ENCODE results near the gene DPYD.

DNA sequence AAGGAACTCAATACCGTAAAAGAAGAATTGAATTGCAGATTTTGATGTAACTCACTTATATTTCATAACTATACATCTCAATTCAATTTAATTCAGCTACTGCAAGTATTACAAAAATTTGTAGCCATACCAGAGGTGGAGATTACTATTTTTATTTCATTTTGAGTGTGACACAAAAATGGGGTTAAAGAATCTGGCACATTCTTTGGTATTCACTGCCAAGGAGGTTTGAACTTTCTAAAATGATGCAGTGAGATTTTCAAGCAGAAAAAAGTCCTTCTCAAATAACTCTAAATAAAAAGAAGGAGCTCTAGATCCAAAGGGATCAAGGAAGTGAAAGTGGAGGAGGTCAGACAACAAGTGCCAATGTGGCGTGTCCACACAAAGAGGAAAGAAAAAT lies 569.0 kb downstream of the DPYD start:
- TF ChIP-seq, protein P1, sequence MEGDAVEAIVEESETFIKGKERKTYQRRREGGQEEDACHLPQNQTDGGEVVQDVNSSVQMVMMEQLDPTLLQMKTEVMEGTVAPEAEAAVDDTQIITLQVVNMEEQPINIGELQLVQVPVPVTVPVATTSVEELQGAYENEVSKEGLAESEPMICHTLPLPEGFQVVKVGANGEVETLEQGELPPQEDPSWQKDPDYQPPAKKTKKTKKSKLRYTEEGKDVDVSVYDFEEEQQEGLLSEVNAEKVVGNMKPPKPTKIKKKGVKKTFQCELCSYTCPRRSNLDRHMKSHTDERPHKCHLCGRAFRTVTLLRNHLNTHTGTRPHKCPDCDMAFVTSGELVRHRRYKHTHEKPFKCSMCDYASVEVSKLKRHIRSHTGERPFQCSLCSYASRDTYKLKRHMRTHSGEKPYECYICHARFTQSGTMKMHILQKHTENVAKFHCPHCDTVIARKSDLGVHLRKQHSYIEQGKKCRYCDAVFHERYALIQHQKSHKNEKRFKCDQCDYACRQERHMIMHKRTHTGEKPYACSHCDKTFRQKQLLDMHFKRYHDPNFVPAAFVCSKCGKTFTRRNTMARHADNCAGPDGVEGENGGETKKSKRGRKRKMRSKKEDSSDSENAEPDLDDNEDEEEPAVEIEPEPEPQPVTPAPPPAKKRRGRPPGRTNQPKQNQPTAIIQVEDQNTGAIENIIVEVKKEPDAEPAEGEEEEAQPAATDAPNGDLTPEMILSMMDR (conservative IDR thresholded peaks at IDR 0.05) = no peak
- no peak for TF ChIP-seq ZFX (IDR thresholded peaks at IDR 0.05)

Data from C4-2B (cell line).